Cardiac fibroblast (primary cell): ENCODE measurements around the gene TENM4.

Source experiments
- DNase-seq, 2 donors: peaks; one replicate each; pipeline versions ENCODE4 v3.0.0 to v3.0.0-alpha.2; 2010; ENCODE audit warnings: low read depth in 2 of 2
- H3K4me3 ChIP-seq, 2 donors: replicated peaks in 1 of 2; 1 replicate in 1 of 2; 2 replicates in 1 of 2; pipeline ENCODE4 v1.5.1; 2011; ENCODE audit warnings: low read depth in 2 of 2, low read length in 2 of 2, mild to moderate bottlenecking in 2 of 2, moderate library complexity in 1 of 2
- TF ChIP-seq, protein P1 (sequence below): IDR thresholded peaks from one replicate; pipeline ENCODE4 v1.5.1; 2011; ENCODE audit warnings: low read depth, mild to moderate bottlenecking, low read length, inconsistent platforms

The TENM4 gene

DNA sequence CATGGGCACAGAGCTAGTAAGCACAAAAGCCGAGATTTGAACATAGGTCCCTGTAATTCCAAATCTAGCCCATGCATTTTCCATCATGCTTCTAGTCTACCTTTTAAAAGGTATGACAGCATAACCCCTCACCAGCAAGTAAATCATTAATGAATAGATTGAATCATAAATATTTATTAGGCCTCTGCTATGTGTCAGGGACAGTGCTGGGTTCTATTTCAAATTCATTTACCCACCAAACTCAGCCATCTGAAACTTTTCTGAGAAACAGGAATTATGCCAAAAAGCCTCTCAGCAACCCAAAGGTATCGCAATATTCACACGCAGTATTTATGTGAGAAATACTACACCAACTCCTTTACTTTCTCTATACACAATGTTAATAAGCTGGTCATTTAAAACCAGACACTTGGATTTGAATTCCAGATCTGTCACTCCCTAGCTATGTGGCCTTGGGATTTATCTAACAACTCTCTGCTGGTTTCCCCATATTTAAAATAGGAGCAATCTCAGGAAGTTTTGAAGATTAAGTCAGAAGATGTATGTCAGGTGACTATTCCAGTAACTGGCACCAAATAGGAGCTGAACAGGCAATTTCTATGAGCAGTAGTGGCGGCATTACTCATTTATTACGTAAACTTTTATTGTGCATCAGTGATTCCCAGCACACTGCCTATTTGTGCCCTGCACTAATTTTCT, 191.4 kb downstream of the TENM4 start:
- DNase-seq: peak in 1 of 2 donors; percentile 29
- no peak overlapping the region for H3K4me3 ChIP-seq
- TF ChIP-seq, protein P1, sequence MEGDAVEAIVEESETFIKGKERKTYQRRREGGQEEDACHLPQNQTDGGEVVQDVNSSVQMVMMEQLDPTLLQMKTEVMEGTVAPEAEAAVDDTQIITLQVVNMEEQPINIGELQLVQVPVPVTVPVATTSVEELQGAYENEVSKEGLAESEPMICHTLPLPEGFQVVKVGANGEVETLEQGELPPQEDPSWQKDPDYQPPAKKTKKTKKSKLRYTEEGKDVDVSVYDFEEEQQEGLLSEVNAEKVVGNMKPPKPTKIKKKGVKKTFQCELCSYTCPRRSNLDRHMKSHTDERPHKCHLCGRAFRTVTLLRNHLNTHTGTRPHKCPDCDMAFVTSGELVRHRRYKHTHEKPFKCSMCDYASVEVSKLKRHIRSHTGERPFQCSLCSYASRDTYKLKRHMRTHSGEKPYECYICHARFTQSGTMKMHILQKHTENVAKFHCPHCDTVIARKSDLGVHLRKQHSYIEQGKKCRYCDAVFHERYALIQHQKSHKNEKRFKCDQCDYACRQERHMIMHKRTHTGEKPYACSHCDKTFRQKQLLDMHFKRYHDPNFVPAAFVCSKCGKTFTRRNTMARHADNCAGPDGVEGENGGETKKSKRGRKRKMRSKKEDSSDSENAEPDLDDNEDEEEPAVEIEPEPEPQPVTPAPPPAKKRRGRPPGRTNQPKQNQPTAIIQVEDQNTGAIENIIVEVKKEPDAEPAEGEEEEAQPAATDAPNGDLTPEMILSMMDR: no peak

DNA sequence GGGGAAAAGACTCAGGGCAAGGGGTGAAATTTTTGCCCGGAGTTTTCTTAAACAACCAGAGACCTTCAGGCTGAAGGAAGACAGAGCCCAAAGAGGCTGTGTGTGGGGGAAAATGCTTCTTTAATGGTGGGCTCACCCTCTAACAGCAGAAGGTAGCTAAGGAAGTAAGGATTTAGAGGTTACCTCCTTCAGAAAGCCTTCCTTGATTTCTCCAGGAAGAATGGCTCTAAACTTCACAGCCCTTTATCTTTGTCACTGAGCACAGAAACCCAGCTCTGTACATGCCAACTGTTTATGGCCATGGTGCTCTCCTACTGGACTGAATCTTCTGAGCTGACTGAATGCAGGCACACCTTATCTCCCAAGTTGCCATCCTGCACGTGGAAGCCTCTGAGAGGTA, 196.0 kb downstream of the TENM4 start:
- no peak for DNase-seq
- no peak overlapping the region for H3K4me3 ChIP-seq
- TF ChIP-seq, protein P1: no peak

- TF ChIP-seq, protein P1: no peak
- H3K4me3 ChIP-seq: no peak overlapping the region
- DNase-seq: peak; percentile 92 to 95
Observed at GRCh38 chr11:79244241-79244772, 196.5 kb downstream of the TENM4 start.

DNA sequence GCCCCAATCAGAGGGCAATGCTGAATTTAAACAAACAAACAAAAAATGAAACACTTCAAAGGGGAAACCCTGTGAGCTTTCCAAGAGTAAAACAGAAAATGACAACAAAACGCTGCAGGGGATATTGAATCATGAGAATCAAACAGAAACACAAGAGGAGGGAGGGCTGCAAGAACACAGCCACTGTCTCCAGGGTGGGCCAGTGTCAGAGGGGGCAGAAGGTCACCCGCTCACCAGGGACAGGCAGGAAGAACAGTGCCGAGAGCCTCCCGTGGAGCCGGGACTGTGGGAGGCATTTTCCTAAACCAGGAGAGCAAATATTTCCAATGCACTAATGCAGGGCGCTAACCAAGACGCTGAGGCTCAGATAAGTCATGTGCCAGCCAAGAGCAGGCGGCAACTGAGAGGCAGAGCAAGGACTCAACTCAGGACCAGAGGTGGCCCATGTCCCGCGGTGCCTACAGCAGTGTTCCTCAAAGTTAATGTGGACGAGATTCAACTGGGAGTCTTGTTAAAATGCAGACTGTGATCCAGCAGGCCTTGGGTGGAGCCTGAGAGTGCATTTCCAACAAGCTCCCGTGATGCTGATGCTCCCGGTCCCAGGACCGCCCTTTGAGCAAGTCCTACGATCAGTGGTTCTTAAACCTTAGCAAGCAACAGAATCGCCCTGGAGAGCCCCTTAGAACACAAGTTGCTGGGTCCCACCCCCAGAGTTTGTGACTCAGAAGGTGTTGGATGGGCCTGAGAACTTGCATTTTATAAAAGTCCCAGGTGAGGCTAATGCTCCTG, 197.2 kb downstream of the TENM4 start:
- TF ChIP-seq, protein P1: no peak
- DNase-seq: no peak
- no peak overlapping the region for H3K4me3 ChIP-seq

- no peak overlapping the region for H3K4me3 ChIP-seq
- no peak for DNase-seq
- TF ChIP-seq, protein P1: no peak
Observed at GRCh38 chr11:79242616-79243015, 198.2 kb downstream of the TENM4 start.

DNA sequence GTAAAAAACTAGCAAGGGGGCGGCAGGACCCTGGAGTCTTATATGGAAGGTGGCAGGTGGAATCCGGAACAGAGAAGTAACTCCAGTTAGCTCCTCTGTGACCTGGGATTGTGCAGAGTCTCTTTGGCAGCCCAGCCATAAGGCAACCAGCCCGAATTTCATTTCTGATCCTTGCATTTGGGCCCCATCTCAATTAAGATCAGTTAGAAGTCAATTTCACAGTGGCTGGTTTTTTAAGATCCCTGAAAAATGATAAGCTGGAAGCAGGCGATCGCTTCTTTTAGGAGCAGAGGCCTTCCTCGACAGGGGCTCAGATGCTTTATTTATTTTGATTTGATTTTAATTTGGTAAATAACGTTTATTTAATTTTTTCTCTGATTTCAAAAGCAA, 199.0 kb downstream of the TENM4 start:
- no peak for DNase-seq
- TF ChIP-seq, protein P1: no peak

More for the DNA sequence above, 199.0 kb downstream of the TENM4 start:
- no peak overlapping the region for H3K4me3 ChIP-seq
